Upper lobe of right lung (tissue), 1 donor: ENCODE data around the gene RPL35A. TPM values are rescaled to one million over a fixed set of nuclear protein-coding genes. Genes with fewer than 3 reads are reported as not detected.
"Not testable (repeated sequence)": the region's sequence is repeated elsewhere in the genome, so short reads cannot be mapped to it uniquely, and the experiment has no call there.

Experiments used
- ATAC-seq: fragments of 200-7000 bp; cut with Tn5 transposase; one replicate; pipeline ENCODE4 v1.9.1; 2020; ENCODE audit warnings: mild to moderate bottlenecking, moderate library complexity
- DNase-seq: peaks from one replicate; pipeline ENCODE4 v3.0.0-alpha.2; 2020
- H3K27ac ChIP-seq: fragments of 200-600 bp; one replicate; pipeline ENCODE4 v1.8.0; 2022
- H3K27me3 ChIP-seq: fragments of 200-600 bp; one replicate; pipeline ENCODE4 v1.8.0; 2022; ENCODE audit warnings: mild to moderate bottlenecking
- H3K36me3 ChIP-seq: fragments of 200-600 bp; one replicate; pipeline ENCODE4 v1.8.0; 2022
- H3K4me1 ChIP-seq: fragments of 200-600 bp; one replicate; pipeline ENCODE4 v1.8.0; 2022
- H3K4me3 ChIP-seq: fragments of 200-600 bp; one replicate; pipeline ENCODE4 v1.8.0; 2022; ENCODE audit warnings: mild to moderate bottlenecking
- H3K9me3 ChIP-seq: fragments of 200-600 bp; one replicate; pipeline ENCODE4 v1.8.0; 2022
- CTCF ChIP-seq: fragments of 200-600 bp; IDR thresholded peaks from one replicate; pipeline ENCODE4 v1.8.0; 2022; ENCODE audit warnings: antibody characterized with exemption
- intact Hi-C: fragments of 100-400 bp; cut with DNase I; formaldehyde crosslinking; loops from one replicate; pipeline ENCODE4 v1.11.0; 2022
- long read RNA-seq: library from polyadenylated mRNA; unstranded; transcript quantifications from one replicate; pipeline ENCODE4 v2.0.0, GENCODE V29; 2021
- total RNA-seq: library from RNA; stranded (reverse); fragmentation: NEBNext Ultra II Directional; extraction: Animal tissue kit (Norgen Biotek cat#: 25700); gene quantifications from one replicate; pipeline ENCODE4 v1.2.1, GENCODE V29; 2021
- donor health status: DM: no; HTN: yes; CAD: no; lungs with severe emphysema.

RPL35A gene
- 723 TPM for total RNA-seq
- long read RNA-seq, transcript RPL35A-206 (5 exons, 1,444 nt), result major isoform, 162 of 175 reads
- long read RNA-seq, partial matches to known transcripts, result 8 of 175 reads
- long read RNA-seq, other reads (novel, unspliced or antisense), result 2 of 175 reads

DNA sequence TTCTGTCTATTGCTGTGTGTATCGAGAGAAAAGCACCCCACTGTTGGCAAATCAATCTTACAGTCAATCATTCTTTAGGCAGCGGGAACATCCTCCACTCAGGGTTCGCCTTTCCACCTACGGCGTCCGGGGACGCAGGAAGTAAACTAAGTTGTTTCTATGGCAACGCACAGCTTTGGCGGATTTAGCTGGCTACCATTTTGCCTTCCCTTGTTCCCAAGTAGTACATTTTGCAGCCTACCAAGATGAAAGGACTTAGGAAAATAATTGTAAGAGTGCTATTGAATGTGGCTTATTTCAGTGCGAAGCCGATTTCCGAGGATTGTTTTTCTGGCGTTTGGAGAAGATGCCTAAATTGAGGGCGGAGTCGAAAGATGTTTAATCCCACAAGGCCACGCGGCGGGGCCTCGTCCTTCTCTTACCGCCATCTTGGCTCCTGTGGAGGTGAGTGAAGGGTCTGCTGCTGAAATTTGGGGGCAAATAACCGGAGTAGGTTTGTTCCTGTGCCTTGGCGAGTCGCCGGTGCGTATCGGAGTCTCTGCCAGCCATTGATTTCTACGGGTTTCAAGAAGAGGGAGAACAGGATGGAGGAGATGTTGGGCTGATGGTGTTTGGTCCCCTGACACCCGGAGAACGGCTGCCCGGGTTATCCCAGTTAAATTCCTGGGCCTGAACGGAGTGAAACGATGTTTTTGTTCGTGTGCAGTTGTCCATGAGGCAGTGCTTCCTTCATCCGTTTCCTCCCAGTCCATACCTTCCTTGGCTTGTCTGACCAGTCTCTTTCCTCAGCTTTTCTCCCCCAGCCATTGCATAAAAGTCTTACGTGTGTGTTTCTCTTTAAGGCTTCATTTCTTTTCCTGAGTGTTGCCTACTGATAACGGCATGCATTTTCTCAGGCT lies at the start of gene RPL35A:
RPL35A (plus strand) TSS at position 413 of the 899 bp plus-strand sequence. CDS start 778 bp downstream, outside the sequence.
- H3K27ac ChIP-seq, result peak within 1 kb of the TSS; percentile 92
- no peak for TF ChIP-seq CTCF
- intact Hi-C loops, result no loop called here
- no peaks in the 10 kb centered on the region for H3K27me3 ChIP-seq
- H3K36me3 ChIP-seq, result peaks cover 39% of the 10 kb centered on the region
- ATAC-seq (peak; percentile 94), DNase-seq (peak; percentile 92)
- peaks cover 34% of the 10 kb centered on the region for H3K4me1 ChIP-seq
- peak within 1 kb of the TSS; percentile 70 for H3K4me3 ChIP-seq
- H3K9me3 ChIP-seq, result no peaks in the 10 kb centered on the region

DNA sequence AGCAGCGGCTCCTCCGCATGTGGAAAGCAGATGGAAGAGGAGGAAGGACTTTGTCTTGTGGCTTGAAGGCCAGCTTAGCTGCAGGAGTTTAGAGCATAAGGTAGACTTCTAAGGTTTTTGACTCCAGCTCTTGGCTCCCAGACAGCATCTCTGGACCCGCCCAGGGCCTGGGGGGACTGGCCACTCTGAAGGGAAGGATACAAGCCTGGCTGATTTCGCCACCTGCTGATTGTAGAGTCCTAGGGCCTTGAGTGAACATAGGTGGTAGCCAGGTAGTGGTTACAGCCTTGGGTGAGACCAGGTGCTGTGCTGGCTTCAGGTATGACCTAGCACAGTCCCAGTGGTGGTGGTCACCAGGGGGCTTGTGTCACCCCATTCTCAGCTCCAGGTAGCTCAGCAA lies 48.4 kb upstream of the RPL35A start:
- ATAC-seq, result no peak
- intact Hi-C loops, result no loop called here
- no peaks in the 10 kb centered on the region for H3K9me3 ChIP-seq
- H3K4me1 ChIP-seq, result no peaks in the 10 kb centered on the region
- TF ChIP-seq CTCF, result no peak
- H3K27ac ChIP-seq, result no peak overlapping the region
- no peaks in the 10 kb centered on the region for H3K27me3 ChIP-seq
- H3K4me3 ChIP-seq, result no peak overlapping the region
- no peaks in the 10 kb centered on the region for H3K36me3 ChIP-seq
- no peak for DNase-seq

DNA sequence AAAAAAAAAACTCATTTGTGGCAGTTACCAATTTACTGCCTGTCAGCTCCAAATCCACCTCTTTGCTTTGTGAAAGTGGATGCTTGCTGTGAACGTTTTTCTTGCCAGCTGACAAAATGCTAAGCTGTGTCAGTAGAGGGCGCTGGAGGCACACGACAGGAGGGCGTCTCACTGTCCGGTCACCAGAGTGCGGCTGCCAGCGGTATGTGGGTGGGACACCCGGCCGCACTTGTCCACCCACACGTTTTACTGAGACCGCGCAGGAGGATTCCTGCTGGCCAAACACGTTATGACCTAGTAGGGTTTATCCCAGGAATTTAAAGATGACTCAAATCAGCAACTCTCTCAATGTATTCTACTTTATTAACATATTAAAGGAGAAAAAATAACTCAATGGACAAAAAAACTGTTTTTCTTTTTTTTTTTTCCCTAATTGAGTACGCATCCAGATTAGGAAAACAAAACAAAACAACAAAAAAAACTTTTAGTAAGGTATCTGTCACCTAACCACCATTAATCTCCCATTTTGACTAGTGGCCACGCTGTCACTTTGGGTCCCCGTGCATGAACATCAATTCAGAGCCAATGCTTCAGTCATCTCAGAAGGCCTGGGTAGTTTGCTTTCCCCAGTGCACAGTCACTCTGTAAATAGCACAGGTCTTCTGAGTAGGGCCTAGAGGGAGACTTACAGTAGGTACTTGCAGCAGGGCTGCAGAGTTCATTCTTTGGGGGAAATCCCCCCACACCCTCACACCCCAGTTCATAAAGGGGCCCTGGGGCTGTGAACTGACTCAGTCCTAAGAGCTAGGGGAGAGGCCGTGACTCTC lies 43.8 kb upstream of the RPL35A start:
- no peaks in the 10 kb centered on the region for H3K27me3 ChIP-seq
- DNase-seq (peak; percentile 91), ATAC-seq (peak; percentile 100)
- H3K4me3 ChIP-seq, result no peak overlapping the region
- H3K27ac ChIP-seq, result no peak overlapping the region
- no peaks in the 10 kb centered on the region for H3K9me3 ChIP-seq
- intact Hi-C loops, result no loop called here
- no peaks in the 10 kb centered on the region for H3K4me1 ChIP-seq
- peak; percentile 92 for TF ChIP-seq CTCF
- H3K36me3 ChIP-seq, result no peaks in the 10 kb centered on the region

- Histone ChIP-seq H3K27me3 (no peaks in the 10 kb centered on the region), H3K4me1 (no peaks in the 10 kb centered on the region), H3K27ac (no peak overlapping the region), H3K9me3 (no peaks in the 10 kb centered on the region), H3K4me3 (no peak overlapping the region), H3K36me3 (no peaks in the 10 kb centered on the region)
- ATAC-seq (no peak), DNase-seq (no peak)
- intact Hi-C loops, result no loop called here
- no peak for TF ChIP-seq CTCF
Measured at GRCh38 chr3:197906850-197907187, 43.2 kb upstream of the RPL35A start.

DNA sequence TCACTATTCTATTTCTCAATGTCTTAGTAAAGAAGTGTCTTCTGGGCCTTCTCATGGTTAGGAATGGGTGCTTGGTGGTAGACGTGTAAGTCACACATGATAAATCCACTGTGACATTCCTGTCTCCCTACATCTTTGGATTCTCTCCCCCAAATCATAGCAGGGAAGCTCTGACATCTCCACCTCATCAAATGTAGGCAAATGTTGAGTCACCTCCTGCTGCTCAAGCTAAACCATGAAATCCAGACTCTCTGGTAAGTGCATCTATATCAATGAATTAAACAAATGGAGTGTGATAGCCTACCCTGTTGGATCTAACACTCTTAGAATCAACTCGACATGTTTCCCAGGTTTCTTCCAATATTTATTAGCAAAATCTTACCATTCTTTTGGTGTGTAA lies 42.8 kb upstream of the RPL35A start:
- no peak for DNase-seq
- intact Hi-C loops, result no loop called here
- Histone ChIP-seq H3K27ac (no peak overlapping the region), H3K4me1 (no peaks in the 10 kb centered on the region), H3K36me3 (no peaks in the 10 kb centered on the region), H3K9me3 (no peaks in the 10 kb centered on the region), H3K4me3 (no peak overlapping the region), H3K27me3 (no peaks in the 10 kb centered on the region)
- TF ChIP-seq CTCF, result no peak
- no peak for ATAC-seq

DNA sequence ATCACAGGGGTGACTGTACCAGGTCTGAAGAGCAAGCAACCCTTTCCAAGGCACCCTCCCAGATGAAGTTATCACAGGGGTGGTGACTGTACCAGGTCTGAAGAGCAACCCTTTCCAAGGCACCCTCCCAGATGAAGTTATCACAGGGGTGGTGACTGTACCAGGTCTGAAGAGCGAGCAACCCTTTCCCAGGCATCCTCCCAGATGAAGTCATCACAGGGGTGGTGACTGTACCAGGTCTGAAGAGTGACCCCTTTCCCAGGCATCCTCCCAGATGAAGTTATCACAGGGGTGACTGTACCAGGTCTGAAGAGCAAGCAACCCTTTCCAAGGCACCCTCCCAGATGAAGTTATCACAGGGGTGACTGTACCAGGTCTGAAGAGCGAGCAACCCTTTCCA lies 41.4 kb upstream of the RPL35A start:
- DNase-seq, H3K9me3 ChIP-seq, intact Hi-C loops, H3K4me1 ChIP-seq, H3K27ac ChIP-seq, ATAC-seq, H3K36me3 ChIP-seq, H3K4me3 ChIP-seq, H3K27me3 ChIP-seq: not testable (repeated sequence)
